H1 (cell line): ENCODE results near the gene SCART1. TPM values are rescaled to one million over a fixed set of nuclear protein-coding genes. Genes with fewer than 3 reads are reported as not detected.

Source experiments
- CBX5 ChIP-seq: fragments of 300-800, 300-1000 bp; sonication (generic); IDR thresholded peaks from 2 replicates; pipeline ENCODE4 v1.7.1; 2016; ENCODE audit warnings: antibody characterized with exemption, low read length, low read depth
- CREB1 ChIP-seq: IDR thresholded peaks from 2 replicates; pipeline ENCODE4 v1.6.1; 2012; ENCODE audit warnings: inconsistent platforms
- GTF2F1 ChIP-seq: IDR thresholded peaks from 2 replicates; pipeline ENCODE4 v1.6.1; 2012; ENCODE audit warnings: low read depth, low read length, improper control_type of control experiment, borderline replicate concordance
- JUN ChIP-seq: IDR thresholded peaks from 2 replicates; pipeline ENCODE4 v1.6.1; 2011; ENCODE audit warnings: low read depth, mild to moderate bottlenecking, improper control_type of control experiment, low read length
- USF2 ChIP-seq: IDR thresholded peaks from 2 replicates; pipeline ENCODE4 v1.6.1; 2011; ENCODE audit warnings: low read length, improper control_type of control experiment
- polyA plus RNA-seq, 7 experiments: library from polyadenylated mRNA; depleted of rRNA in 3 of 7; stranded (reverse) in 5 of 7; unstranded in 2 of 7; fragments of >200 nt in 5 of 7; fragments of 200-250 nt in 2 of 7; gene quantifications; 1 replicate in 5 of 7; 2 replicates in 1 of 7; 4 replicates in 1 of 7; pipeline versions ENCODE4 v1.2.1 to v1.2.3, GENCODE V29; 2011 to 2013; ENCODE audit warnings: missing spikeins in 2 of 7, mixed read lengths in 2 of 7
- total RNA-seq: library from RNA; stranded (reverse); fragmentation: NEBNext Ultra II Directional; extraction: Animal tissue kit (Norgen Biotek cat#: 25700); gene quantifications from 2 replicates; pipeline ENCODE4 v1.2.1, GENCODE V29; 2021

Gene SCART1
- total and polyA plus RNA-seq, 2 of the 8 experiments (the other 6 are each of a cell fraction or from before 2014, with no cell fraction given), result 0.14 to 0.19 TPM

DNA sequence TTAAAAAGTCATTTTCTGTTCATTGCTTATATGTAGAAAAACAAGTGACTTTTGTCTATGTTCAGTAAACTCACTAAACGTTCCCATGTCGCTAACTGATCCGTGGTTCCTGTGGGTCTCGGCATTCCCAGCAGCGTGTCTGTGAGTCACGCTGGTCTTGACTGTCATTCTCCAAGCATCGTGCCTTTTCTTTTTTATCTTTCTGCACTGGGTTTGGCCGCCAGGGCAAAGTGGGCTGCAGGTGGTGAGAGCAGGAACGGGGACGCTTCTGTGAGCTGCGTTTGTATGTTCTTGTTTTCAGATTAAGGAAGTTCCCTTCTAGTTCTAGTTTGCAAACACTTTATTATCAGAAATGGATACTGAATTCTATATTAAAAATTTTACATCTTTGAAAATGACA, 6.8 kb upstream of the SCART1 start (continued):
- TF ChIP-seq USF2 (no peak), GTF2F1 (no peak), CBX5 (no peak), JUN (no peak), CREB1 (no peak)
